GM21786 (cell line): ENCODE results near the gene OR56A4.

Source experiments
- ATAC-seq: cut with Tn5 transposase; IDR thresholded peaks from one replicate; pipeline ENCODE4 v1.9.1; 2021; ENCODE audit not compliant: unreplicated experiment

The OR56A4 gene

GRCh38 chr11:6006846-6007245 lies at the start of gene OR56A4:
Gene OR56A4 (minus strand): TSS chr11:6006946. CDS start chr11:6002992, 3,954 bp downstream.
- ATAC-seq, result no peak

DNA sequence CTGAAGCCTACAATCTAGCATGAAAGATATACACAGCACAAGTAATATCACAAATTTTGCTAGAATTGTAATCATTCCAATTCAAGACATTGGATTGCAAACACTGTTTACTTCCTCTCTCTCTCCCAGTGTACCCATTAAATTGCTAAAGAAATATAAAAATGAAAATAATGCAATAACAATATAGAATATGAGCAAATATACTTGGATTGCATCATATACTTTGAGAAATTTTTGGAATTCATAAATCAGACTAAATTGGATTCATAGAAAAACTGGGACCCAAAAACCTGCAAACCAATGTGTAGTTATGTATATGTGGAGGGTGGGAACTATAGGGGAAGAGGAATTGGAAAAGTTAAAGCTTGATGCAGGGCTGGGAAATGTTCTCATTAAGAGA lies 48.8 kb upstream of the OR56A4 start:
- ATAC-seq, result no peak

DNA sequence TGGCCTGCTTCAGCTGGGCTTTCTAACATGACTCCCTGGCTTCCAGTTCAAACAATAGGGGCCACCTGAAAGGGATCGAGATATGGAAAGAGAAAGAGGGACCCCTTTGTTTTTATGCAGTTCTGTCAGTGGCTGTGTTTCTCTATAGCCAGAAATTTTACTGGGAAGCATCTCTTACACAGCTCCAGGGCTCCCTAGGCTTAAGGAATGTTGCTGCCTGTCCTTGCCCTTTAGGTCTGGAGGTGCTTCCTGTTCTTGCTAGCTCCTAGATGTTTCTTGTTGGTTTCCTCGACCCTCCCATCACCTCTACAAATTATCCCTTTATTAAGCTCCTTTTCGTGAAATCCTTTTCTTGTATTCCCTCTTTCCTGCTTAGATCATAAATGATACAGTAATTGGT lies 45.6 kb upstream of the OR56A4 start:
- ATAC-seq, result no peak

GRCh38 chr11:6040874-6041273 lies 34.1 kb upstream of the OR56A4 start:
- ATAC-seq, result no peak

DNA sequence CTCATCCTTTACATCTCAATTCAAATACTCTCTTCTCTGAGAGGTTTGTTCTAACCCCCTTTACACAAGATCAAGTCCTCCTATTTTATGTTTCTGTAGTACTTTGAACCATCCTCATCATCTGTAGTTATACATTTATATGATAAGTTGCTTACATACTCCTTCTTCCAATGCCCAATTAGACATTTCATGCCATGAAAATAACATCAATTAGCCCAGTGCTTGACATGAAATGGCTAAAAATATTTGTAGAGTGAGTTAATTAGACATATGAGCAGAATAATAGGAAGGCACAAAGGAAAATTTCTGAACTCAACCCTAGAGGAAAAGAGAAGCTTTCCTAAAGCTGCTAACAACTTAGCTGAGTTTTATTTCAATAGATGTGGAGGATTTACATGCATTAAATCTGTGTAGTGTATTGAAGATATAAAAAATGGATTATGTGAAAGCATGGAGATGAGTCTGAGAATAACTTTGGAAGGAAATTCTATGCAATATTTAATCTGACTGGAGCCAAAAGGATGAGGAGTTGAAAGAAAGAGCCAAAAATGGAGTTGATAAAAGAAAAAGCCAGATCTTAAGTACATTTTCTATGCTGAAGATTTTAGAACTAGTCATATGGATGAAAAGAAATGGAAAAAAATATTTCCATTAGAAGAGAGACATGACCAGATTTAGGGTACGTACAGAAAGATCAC lies 24.1 kb upstream of the OR56A4 start, which contains the start of gene OR56A1:
Gene OR56A1 (minus strand): TSS at position 51 of the 698 bp plus-strand sequence. CDS start 3,066 bp downstream, outside the sequence.
- no peak for ATAC-seq

- ATAC-seq, result no peak
These were observed 20.8 kb upstream of the OR56A4 start for GRCh38 chr11:6027501-6027900.

DNA sequence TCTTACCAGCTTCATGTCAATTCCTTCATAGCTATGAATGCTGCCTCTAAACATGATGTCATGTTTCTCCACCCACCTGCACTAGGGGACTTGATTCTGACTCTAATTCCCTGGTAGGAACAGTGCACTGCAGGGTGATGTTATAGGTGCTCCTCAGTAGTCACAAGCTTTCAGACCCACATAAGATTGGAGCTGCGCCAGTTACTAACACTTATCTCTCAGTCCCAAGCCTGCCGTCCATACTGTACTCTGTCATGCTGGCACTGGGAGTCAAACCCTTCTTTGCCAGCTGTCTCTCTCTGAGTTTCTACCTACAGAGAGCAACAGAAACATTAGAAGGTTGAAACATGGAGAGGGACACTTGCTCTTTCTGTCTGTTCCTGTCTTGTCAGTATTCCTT lies 18.3 kb upstream of the OR56A4 start:
- ATAC-seq, result no peak

- no peak for ATAC-seq
These were observed 16.2 kb upstream of the OR56A4 start for GRCh38 chr11:6022956-6023355.

DNA sequence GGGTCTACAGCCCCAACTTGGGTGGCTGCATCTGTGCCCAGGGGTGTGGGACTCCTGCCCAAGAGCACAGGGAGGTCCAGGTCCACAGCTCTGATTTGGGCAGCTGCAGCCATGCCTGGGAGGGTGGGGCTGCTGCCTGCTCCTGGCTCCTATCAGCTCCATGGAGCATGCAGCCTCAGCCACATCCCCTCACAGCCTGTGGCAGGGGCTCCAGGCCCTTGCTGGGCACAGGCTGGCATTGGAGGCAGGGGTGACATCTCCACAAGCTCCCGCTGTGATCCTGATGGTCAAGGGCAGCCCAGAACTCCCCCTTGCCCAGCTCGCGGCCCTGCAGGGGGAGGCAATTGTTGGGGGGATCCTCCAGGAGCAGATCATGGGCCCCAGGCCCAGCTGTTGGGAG lies 6.3 kb upstream of the OR56A4 start:
- ATAC-seq, result no peak

DNA sequence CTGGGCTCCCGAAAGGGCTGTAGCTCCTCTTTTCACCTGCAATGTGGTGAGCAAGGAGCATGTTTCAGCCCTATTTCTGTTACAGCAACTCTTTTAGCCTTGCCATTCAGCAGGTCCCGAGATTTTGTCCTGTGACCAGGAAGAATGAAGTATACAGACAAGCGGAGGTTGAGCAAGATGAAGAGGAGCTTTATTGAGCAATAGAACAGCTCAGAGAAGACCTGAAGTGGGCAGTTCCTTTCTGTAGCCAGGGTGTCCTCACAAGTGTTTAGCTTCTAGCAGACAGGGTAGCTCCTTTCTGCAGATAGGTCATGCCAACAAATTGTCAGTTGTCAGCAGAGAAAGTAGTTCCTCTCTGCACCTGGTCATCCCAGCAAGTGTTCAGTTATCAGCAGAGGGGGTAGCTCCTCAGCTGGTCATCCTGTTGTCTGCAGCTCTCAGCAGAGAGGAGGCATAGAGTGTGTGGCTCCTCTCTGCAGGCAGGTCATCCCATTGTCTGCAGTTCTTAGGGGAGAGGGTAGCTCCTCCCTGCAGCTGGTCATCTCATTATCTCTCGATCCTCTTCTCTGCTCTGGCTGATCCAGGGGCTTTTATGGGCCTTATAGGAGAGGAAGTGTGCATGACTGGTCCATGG lies 5.4 kb upstream of the OR56A4 start:
- no peak for ATAC-seq

DNA sequence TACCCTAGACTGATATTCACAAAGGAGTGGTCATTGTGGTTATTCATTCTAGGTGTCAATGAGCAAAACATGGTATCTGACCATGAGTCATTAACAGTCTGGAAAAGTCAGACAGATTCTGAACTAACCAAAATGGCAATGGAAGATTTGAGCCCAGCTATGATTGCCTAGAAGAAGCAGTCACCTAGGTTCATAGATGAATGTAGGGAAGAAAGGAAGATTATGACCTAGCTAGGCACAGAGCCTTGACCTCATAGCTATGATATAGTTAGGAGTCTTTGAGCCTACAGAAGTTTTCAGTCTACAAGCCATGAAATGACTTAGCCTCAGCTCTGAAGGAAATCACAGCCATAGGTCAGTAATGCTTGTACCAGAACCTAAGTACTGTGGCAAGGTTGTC lies 351 bp downstream of the OR56A4 start:
- ATAC-seq, result no peak

- ATAC-seq, result no peak
These were observed 4.5 kb downstream of the OR56A4 start for GRCh38 chr11:6002202-6002699.

DNA sequence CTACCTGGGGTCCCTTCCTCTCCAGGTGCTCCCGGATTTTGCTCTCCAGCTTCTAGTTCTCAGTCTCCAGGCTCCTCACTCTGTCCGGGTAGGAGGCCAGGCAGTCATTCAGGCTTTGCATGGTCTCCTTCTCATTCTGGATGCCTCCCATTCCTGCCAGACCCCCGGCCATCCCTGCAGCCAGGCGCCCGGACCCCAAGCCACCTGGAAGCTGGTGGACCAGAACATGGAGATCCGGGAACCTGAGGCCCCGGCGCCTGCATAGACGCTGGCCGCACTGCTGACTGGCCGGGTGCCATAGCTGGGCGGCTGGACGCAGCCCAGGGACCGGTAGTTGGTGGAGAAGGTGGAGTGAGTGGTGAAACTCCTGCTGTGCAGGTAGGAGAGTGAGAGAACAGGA lies 12.0 kb downstream of the OR56A4 start:
- no peak for ATAC-seq

DNA sequence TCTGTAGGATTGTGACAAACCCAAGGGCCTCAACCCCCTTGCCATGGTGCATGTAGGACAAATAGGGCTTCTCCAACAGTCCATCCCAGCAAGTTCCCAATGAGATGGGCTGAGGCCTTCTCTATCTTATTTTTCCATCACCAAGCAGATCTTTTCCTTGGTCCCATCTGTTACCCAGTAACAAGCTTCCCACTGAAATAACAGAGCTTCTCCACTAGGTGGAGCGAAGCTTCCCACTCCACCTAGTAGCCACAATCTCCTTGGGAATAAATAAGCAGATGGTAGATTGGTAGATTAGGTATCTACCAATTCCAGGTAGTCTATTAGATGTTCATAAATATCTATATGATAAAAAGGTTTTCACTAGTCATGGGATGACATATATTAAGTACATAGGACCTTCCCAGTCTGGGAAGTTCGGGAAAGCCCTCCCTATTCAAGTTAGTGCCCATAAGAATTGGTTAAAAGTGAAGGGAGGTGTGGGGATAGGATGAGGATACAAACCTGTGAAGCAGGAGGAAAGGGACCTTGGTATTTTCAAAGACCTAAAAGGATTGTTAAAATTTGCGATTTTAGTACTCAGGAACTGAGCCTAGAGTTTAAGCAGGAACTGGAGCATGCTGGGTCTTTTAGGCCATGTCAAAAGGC lies 14.0 kb downstream of the OR56A4 start:
- ATAC-seq, result peak; percentile 63

DNA sequence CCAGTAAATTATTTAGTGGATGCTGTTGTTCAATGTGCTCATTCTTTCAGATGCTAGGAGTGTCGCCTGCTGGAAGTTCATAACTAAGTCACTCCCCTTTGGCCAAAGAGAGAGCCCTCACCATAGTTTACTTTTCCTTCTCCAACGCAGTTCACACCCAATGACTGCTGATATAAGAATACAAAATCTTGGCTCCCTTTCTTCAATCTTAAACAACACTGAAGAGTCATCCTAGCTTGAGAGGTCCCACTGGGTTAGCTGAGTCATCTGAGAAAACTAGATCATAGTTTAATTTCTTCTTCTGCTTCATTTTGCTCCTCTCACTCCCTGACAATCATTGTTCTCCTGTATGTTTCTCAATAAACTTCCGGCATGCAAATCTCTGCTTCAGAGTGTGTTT lies 14.6 kb downstream of the OR56A4 start:
- ATAC-seq, result no peak

DNA sequence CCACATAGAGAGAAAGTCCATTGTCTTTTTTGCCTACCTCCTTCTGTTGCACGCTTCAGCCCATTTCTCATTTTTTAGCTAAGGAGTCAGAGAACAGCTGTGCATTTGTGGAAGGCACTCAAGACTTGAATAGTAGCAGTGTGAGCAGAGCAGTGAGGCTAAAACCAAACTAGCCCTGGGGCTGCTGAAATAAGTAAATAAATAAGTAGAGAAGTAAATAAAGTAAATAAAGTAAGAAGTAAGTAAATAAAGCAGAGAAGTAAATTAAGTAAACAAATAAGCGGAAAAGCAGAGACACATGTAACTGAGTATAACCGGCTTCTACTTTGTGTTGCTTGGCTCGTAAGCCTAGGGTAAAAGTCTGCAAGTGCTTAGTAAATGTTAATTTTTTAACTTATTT lies 17.5 kb downstream of the OR56A4 start:
- ATAC-seq, result no peak

- ATAC-seq, result no peak
These were observed 19.9 kb downstream of the OR56A4 start, which contains the start of gene OR52L1 for GRCh38 chr11:5986885-5987284. Gene OR52L1 (minus strand): TSS chr11:5986985. CDS start chr11:5986930, 55 bp downstream.

- ATAC-seq, result no peak
These were observed 23.3 kb downstream of the OR56A4 start for GRCh38 chr11:5983443-5983842.

- no peak for ATAC-seq
These were observed 33.2 kb downstream of the OR56A4 start for GRCh38 chr11:5973530-5973929.

DNA sequence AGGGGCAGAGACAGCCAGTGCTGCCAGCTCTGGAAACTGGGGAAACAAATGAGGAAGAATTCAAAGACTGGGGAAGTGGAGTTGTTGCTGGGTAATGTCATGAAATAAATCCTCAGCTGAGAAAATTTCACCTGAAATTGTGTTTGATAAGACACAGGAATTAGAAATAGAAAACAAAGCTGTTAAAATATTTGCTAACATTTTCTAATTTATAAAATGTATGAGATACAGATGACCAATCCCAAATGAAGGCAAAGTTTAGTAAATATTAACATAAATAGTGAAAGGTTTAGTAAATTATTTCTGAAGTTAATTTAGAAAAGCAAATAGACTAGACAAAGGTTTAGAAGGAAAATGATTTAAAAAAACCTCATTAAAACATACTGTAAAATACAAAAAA lies 38.4 kb downstream of the OR56A4 start, which contains the start of gene OR56A5:
Gene OR56A5 (minus strand): TSS at position 101 of the 400 bp plus-strand sequence. CDS start 0 bp downstream, at position 101.
- ATAC-seq, result no peak

- no peak for ATAC-seq
These were observed 39.0 kb downstream of the OR56A4 start for GRCh38 chr11:5967708-5968107.

GRCh38 chr11:5966958-5967357 lies 39.8 kb downstream of the OR56A4 start:
- no peak for ATAC-seq
